Measurements from ENCODE around the gene PAK1IP1.
"Not testable (repeated sequence)": the region's sequence is repeated elsewhere in the genome, so short reads cannot be mapped to it uniquely, and the experiment has no call there.

PAK1IP1 gene

DNA sequence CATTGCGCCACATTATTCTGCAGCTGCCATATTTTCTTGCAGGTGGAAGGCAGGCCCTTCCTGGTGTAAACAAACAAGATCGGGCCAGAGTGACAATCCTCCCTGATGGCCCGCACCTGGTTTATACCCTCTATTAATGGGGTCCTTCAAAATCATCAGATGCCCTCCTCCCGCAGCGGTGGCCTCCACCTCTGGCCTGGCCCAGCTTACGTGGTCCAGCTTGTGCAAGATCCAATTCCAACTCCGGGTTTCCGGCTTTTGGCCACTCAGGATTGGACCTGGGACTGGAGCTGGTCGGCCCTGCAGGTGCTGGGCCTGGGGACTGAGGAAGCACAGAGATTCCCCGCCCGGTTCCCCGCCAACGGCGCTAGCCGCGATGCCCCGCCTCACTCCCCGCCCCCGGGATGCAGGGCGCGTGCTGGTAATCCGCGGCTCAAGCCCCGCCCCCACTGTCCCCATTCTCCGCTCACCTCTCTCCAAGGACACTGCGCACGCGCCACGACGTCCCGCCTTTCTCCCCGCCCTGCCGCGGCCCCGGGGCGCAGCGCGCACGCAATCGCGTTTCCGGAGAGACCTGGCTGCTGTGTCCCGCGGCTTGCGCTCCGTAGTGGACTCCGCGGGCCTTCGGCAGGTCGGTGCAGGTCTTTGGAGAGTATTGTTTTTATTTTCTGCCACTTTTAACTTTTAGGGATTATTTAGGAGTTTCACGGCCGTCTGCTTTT, 52.6 kb downstream of the PAK1IP1 start, which contains the start of gene TMEM14B:
TMEM14B (plus strand) TSS at position 555 of the 722 bp plus-strand sequence. CDS start 1,441 bp downstream, outside the sequence.
- peak; percentile 52 for FAIRE-seq

DNA sequence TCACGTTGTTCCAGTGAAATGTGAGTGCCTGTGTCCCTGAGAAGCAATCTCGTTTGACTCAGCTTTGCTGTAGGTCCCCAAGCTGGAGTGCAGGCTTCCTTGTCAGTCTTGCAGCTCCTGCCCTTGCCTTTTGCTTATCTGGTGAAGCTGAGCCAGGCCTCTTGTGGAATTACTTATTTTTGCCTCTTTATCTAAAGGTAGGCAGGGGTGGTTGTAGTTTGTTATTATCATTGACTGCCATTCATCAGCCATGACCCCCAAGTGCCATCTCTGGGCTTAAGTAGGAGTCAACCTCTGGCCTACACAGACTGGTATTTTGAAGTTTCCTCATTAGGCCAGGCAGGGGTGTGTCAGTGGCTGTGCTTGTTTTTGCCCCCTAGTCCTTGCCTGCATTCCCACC, 55.0 kb downstream of the PAK1IP1 start:
- FAIRE-seq: no peak

DNA sequence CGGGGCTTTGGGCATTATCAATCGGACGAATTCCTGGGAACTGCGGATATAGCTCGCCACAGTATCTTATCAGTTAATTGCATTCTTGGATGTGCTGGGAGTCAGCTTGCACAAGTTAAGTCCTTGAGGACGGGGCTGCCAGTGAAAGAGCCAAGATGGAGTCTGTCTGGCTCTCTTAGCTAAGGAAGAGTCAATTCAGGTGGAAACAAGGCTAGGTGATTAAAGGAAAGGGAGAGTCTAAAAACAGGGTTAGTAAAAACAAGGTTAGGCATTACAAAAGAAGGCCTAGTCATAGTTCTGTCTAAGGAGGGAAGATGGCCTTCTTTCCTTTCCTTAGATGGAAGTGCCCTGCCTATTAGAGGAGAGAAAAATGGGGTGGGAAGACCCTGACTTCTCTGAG, 55.8 kb downstream of the PAK1IP1 start:
- not testable (repeated sequence) for FAIRE-seq

DNA sequence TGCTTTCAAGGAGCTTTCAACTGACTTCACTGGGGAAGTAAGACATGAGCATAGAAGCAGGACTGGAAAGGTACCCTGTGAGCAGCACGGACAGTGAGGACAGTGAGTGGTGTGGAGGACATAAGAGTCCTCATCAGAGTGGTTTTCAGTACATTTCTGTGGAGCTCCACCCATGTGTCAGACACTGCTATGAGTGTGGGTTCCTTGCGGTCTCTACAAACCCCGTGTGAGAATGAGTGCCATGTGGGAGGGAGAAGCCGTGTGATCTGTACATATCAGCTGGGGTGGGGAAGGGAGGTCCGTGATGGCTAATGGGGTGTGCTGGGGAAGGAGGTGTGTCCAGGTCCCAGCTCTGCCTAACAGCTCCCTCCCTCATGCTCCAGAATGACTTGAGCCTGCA, 57.0 kb downstream of the PAK1IP1 start:
- not testable (repeated sequence) for FAIRE-seq

DNA sequence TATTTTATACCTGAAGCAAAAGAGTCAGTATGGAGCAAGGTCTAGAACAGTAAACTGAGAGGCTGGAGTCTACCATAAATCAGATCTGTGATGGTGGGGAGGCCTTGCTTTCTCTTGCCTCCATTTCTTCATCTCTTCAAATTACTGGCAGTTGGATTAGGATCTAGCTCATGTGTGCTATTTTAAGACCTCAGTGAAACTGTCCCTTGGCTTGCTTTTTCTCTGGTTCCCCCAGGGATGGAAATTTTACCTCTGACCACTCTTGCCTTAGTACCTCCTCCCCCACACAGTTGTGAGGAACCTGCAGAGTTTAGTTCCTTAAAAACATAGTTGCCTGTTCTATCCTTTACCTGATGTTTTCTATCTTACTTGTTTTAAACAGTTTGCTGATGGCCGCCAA, 61.3 kb downstream of the PAK1IP1 start:
- FAIRE-seq: no peak
